NCI-H2227 (cell line): ENCODE results near the gene PPP1R13B.
"Not testable (repeated sequence)": the region's sequence is repeated elsewhere in the genome, so short reads cannot be mapped to it uniquely, and the experiment has no call there.

Experiments used
- DNase-seq: peaks from one replicate; lab custom pipeline; 2025; ENCODE audit not compliant: unreplicated experiment; lab: John Stamatoyannopoulos, UW

Gene PPP1R13B

DNA sequence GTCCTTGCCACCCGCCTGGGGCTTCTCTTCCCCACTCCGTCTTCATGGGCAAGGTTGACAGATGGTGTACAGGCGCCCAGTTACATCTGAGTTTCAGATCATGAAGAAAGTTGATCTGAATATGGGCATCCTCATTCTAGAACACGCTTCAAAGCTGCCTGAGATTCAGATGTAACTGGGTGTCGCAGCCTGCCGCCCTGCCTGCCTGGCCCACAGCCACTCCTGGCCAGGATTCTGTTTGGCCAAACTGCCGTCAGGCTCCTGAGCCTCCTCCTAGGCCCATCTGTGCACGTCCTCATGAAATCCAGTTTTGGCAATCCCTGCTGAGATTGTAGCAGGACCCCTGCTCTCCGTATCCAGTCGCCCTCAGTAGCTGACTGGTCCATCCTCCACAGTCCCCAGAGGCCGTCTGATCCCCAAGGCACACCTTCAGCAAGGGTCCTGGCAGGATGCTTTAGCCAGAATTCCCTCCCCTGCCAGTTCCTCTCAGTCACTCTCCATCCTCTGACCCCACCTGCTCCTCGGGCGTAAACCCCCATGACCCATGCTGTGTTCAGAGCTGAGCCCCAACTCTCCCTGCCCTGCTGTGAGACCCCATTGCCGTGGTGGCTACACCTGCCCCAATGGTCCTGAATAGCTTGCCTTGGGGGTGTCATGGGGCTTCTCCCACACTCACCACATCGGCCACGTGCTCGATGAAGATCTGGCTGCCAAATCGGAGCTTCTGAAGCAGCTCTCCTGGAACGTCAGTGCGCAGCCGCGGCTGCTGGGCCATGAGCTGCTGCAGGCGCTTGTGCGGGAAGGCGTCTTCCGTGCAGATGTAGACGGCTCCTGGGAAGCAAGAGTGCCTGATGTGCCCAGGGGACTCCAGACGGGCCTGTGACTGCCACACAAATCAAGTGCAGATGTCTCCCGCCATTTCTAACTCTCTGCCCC, 144.6 kb downstream of the PPP1R13B start:
- no peak for DNase-seq

DNA sequence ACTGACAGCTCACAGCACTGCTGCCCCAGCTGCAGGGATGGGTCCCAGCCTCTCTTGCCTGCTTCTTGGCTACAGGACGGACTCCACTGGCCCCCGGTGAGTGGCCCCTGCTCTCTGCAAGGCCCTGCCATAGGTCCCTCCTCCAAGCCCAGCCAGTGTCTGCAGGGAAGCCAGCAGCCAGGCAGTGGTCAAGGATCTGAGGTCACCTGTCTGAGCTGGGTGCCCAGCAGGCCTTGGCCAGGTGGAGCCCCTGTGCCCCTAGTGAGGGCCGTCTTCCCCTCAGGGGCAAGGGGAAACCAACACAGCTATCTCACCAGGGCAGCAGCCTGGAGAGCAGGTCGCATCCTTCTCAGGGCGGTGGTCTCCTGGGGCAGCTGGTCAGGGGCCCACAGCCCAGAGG, 145.3 kb downstream of the PPP1R13B start:
- DNase-seq, result no peak

DNA sequence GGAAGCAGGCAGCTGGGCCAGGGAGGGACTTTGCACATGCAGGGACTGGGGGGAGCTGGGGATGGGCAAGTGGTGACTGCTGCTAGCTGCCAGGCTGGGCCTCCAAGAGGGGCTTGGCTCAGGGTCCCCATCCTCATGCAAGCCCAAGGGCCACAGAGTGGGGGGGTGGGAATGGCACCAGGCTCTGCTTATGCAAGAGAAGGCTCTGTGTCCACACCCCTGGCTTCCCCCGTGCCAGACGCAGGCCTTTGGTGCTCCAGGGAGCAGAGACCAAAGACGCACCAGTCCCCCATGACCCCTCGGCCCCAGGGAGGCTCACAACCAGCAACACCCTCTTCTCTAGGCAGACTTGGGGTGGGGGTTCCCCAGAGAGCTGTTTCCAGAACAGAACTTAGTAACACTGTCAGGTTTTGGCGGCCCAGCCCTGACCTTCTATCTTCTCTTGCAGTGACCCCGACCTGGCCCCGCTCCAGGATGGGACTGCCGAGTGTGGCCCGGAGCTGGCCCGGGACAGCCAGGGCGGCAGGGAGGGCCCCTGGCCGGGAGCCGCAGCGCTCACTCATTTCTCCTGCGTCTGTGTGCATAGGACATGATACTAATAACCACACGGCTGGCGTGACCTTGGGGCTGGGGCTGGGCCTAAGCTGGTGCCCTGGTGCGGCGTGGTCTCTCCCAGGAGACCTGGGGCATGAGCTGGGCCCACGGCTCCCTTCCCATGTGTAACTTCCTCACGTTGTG, 146.5 kb downstream of the PPP1R13B start:
- DNase-seq, result no peak

- DNase-seq, result no peak
Measured at GRCh38 chr14:103699901-103700752, 147.2 kb downstream of the PPP1R13B start.

GRCh38 chr14:103699261-103699661, 148.1 kb downstream of the PPP1R13B start:
- no peak for DNase-seq

DNA sequence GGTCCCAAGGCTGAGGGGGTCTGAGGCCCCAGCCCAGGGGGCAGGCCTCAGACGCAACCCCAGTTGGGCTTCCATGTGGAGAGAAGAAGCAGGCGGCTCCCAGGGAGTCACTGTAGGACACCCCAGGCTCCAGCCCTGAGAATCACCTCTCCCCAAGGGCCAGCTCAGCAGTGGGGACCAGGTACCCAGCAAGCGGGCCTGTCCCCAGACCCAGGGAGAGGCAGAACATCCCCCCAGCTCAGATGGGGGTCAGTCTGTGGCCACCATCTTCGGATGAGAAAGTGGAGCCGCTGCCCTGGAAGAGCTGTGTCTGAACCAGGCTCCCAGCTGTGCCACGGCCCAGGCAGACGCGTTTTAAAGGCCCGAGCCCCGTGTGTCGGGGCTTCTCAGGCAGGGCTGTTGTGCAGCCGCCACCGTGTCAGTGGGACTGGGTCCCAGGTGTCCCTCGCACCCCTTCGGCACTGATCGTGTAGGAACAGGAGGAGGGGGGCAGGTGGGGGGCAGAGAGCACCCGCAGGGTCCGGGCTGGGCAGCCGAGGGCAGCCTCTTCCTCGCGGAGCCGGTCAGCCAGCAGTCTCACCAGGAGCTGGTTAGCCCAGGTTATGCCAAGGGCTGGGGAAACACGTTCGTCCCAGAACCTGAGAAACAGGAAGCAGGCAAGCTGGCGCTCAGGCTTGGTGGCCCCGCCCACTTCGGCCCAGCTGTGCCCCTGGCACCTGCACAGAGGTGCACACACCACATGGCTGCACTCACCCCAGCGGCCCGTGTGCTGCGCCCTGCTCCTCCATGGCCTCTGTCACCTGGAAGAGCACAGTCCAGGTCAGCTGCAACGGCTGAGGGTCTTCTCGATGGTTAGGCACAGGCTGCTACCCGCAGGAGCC, 148.8 kb downstream of the PPP1R13B start:
- DNase-seq, result no peak

DNA sequence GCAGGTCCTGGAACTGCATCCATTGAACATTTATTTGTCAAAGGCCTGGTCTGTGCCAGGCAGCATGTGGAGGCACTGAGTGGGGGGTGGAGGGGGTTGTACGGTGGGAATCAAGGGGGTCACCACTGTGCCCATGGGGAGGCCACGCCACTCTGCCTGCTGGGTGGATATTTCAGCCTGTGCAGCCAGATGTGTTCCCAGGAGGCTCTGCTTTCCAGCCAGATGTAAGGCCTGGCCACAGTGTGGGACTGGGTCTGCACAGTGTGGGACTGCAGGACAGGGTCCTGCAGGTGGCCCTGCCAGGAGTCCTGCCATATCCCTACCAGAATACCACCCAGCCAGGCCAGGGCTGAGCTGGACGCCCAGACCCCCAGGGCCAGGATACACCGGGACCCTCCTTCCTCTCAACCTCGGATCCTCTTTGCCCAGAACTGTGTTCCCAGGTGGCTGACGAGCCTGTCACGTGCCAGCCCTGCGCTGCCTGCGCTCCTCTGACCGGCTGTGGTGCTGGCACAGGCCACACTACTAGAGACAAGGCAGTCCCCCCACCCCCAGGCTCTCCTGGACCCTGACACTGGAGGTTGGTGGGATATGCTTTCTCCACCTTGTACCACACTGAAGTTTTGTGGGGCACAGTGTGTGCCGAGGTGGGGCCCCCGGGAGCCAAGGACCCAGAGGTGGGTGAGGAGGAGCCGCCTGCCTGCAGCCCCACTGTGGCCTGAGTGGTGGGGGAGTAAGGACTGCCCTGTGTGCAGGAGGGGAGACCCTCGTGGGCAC, 149.6 kb downstream of the PPP1R13B start:
- no peak for DNase-seq

DNA sequence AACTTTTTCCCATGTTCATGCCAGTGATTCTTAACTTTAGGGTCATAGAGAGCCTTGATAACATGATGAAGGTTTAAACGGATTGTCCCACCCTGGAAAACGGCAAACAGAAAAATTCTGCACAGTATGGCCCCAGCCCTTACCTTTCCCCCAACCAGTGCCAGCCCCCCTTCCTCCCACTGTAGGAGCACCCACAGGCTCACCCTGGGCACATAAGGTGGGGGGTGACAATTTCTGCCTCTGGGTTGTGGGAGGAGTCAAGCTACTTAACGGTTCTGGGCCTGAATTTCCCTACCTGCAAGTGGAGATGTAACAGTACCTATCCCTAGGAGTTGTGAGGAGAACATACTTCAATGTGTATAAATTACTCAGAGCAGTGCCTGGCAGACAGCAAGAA, 150.2 kb downstream of the PPP1R13B start:
- no peak for DNase-seq

DNA sequence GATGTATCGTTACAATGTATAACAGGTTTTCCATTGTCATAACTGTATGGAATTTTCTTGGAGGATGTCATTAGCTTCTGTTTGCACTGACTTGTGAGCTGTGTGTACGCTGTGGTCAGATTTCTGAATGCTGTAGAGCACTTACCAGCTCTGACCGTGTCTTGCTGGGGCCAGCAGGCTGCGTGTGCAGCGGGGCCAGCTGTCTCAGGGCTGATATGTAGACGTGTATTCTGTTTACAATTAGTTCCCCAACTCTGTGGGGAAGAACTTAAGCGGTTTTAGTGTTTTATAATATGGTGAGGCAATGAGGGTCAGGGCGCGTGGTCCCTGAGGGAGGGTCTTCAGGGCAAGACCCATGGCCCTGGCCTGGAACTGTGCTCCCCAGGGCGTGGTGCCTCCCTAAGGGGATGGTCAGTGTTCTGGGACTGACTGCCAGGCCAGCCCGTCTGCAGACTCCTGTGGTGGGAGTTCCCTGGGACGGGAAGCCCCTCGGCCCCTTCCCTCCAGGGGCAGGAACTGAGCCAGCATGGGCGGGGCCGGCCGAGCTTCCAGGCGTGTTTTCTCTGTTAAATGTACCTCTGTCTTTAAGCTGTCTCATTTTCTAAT, 150.8 kb downstream of the PPP1R13B start:
- no peak for DNase-seq

- peak; percentile 38 for DNase-seq
Measured at GRCh38 chr14:103696070-103696402, 151.3 kb downstream of the PPP1R13B start.

DNA sequence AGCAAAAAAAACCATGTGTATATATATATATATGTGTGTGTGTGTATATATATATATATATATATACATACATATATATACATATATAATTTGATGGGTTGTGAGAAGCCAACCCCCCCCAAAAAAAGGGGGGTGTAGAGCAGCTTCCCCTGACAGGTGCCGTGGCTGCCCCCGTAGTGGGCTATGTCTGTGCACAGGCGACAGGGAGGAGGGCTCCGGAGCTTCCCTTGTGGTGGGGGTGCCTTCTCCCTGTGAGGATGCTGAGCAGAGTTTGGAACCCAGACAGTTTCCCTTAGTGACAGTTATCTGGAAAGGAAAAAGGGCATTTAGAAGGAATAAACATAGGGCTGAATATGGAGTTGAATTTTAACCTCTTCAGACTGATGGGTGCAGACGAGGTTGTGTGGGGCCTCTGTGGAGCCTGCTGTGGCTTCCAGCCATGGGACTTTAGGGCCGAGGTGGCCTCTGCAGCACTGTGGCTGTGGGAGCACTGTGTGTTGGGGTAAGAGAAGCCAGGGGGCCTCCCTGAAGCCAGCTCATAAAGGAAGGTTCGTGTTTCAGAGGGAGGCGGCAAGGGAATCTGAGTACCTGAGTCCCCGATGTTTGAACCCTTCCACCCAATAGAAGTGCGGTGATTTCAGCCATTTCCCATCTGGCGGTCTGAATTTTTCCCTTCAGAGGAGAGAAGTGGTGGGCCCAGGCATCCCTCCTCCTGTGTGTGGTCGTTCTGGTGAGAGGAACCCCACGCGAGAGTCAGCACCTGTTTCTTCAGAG, 151.9 kb downstream of the PPP1R13B start:
- DNase-seq, result no peak

- DNase-seq, result no peak
Measured at GRCh38 chr14:103694572-103695026, 152.8 kb downstream of the PPP1R13B start.

GRCh38 chr14:103693515-103693914, 153.9 kb downstream of the PPP1R13B start:
- DNase-seq, result no peak

GRCh38 chr14:103692871-103693270, 154.5 kb downstream of the PPP1R13B start:
- no peak for DNase-seq

- no peak for DNase-seq
Measured at GRCh38 chr14:103692159-103692558, 155.2 kb downstream of the PPP1R13B start.

- not testable (repeated sequence) for DNase-seq
Measured at GRCh38 chr14:103691655-103692054, 155.7 kb downstream of the PPP1R13B start.

DNA sequence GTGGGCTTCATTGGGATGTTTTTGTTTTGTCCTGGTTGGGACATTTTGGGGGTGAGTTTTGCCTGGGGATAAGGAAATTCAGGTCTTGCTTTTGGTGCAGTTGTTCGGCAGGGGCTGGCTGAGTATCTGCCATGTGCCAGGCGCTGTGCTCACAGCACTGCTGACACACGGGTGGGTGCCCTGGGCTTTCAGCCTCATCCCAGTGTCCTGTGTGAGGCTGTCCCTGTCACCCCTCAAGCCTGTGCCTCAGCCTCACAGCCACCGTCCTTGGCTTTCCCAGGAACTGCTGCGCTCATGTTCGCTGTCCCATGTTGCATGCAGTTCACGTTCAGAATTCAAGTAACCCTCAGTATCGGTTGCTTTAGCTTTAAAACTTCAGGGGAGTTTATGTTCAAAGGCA, 157.0 kb downstream of the PPP1R13B start:
- DNase-seq, result no peak
